Ishikawa (cell line): ENCODE measurements around the gene NRG2.

Experiments
- CEBPB ChIP-seq: IDR thresholded peaks from 2 replicates; pipeline ENCODE4 v1.6.1; 2012
- CREB1 ChIP-seq: IDR thresholded peaks from 2 replicates; pipeline ENCODE4 v1.6.1; 2012; ENCODE audit warnings: low read depth
- EGR1 ChIP-seq: IDR thresholded peaks from 2 replicates; pipeline ENCODE4 v1.6.1; 2012
- EP300 ChIP-seq: IDR thresholded peaks from 2 replicates; pipeline ENCODE4 v1.6.1; 2012; ENCODE audit warnings: borderline replicate concordance
- FOXM1 ChIP-seq: IDR thresholded peaks from 2 replicates; pipeline ENCODE4 v1.6.1; 2012; ENCODE audit warnings: low read depth, borderline replicate concordance
- MAX ChIP-seq: IDR thresholded peaks from 2 replicates; pipeline ENCODE4 v1.6.1; 2012
- NFIC ChIP-seq: IDR thresholded peaks from 2 replicates; pipeline ENCODE4 v1.6.1; 2012
- RAD21 ChIP-seq: IDR thresholded peaks from 2 replicates; pipeline ENCODE4 v1.6.1; 2012; ENCODE audit warnings: low read depth
- REST ChIP-seq: IDR thresholded peaks from 2 replicates; pipeline ENCODE4 v1.6.1; 2012; ENCODE audit warnings: low read depth, mild to moderate bottlenecking
- TAF1 ChIP-seq: IDR thresholded peaks from 2 replicates; pipeline ENCODE4 v1.6.1; 2012; ENCODE audit warnings: low read depth, mild to moderate bottlenecking
- TCF12 ChIP-seq: IDR thresholded peaks from 2 replicates; pipeline ENCODE4 v1.6.1; 2012; ENCODE audit warnings: low read depth
- TEAD4 ChIP-seq: IDR thresholded peaks from 2 replicates; pipeline ENCODE4 v1.6.1; 2012
- USF1 ChIP-seq: IDR thresholded peaks from 2 replicates; pipeline ENCODE4 v1.6.1; 2012
- YY1 ChIP-seq: IDR thresholded peaks from 2 replicates; pipeline ENCODE4 v1.6.1; 2012; ENCODE audit warnings: low read depth
- ZBTB7A ChIP-seq: IDR thresholded peaks from 2 replicates; pipeline ENCODE4 v1.6.1; 2012; ENCODE audit warnings: low read depth

The NRG2 gene

GRCh38 chr5:139982157-139982974, 60.7 kb downstream of the NRG2 start:
- TF ChIP-seq MAX (no peak), ZBTB7A (no peak), NFIC (peak; percentile 68), USF1 (peak; percentile 86)

GRCh38 chr5:139980765-139981164, 62.3 kb downstream of the NRG2 start:
- TF ChIP-seq CREB1, result no peak
- TF ChIP-seq TAF1, result no peak
- no peak for TF ChIP-seq REST
- TF ChIP-seq TEAD4, result no peak

- TF ChIP-seq TCF12, result no peak
- TF ChIP-seq YY1, result no peak
- no peak for TF ChIP-seq TEAD4
- TF ChIP-seq NFIC, result no peak
- no peak for TF ChIP-seq EGR1
- no peak for TF ChIP-seq RAD21
- no peak for TF ChIP-seq TAF1
- TF ChIP-seq FOXM1, result no peak
- TF ChIP-seq CREB1, result no peak
- TF ChIP-seq ZBTB7A, result no peak
- no peak for TF ChIP-seq REST
- TF ChIP-seq MAX, result no peak
- no peak for TF ChIP-seq CEBPB
- no peak for TF ChIP-seq EP300
- TF ChIP-seq USF1, result no peak
These were observed 63.2 kb downstream of the NRG2 start for GRCh38 chr5:139979943-139980342.

- TF ChIP-seq EP300 (no peak), YY1 (no peak), USF1 (no peak), TCF12 (no peak), MAX (no peak), EGR1 (no peak), RAD21 (no peak), CEBPB (no peak)
These were observed 63.6 kb downstream of the NRG2 start for GRCh38 chr5:139979518-139979917.

GRCh38 chr5:139976703-139977102, 66.4 kb downstream of the NRG2 start:
- TF ChIP-seq RAD21 (no peak), NFIC (no peak), MAX (no peak), CREB1 (no peak), EGR1 (no peak), ZBTB7A (no peak), TAF1 (no peak), CEBPB (no peak), TEAD4 (no peak)

- no peak for TF ChIP-seq YY1
- TF ChIP-seq FOXM1, result no peak
- TF ChIP-seq NFIC, result no peak
- TF ChIP-seq TCF12, result no peak
- TF ChIP-seq MAX, result no peak
- TF ChIP-seq ZBTB7A, result no peak
- TF ChIP-seq TEAD4, result no peak
- TF ChIP-seq EGR1, result no peak
- no peak for TF ChIP-seq CEBPB
These were observed 67.2 kb downstream of the NRG2 start for GRCh38 chr5:139975942-139976341.
